OCI-LY1 (cell line): Measurements from ENCODE around the gene C4B.
"Not testable (repeated sequence)": the region's sequence is repeated elsewhere in the genome, so short reads cannot be mapped to it uniquely, and the experiment has no call there.

Source experiments
- EZH2 ChIP-seq: fragments of 200-600 bp; sonication (generic), shearing (Covaris generic); IDR thresholded peaks from 2 replicates; pipeline ENCODE4 v1.8.0; 2017; ENCODE audit warnings: borderline replicate concordance, mixed run types, mild to moderate bottlenecking, antibody characterized with exemption, low read length, moderate library complexity, mixed read lengths
- TF ChIP-seq, protein P1 (sequence below): fragments of 200-600 bp; sonication (generic), shearing (Covaris generic); IDR thresholded peaks from 2 replicates; pipeline ENCODE4 v1.5.1; 2017; ENCODE audit warnings: mild to moderate bottlenecking, antibody characterized with exemption, low read length, moderate library complexity, mixed read lengths

DNA sequence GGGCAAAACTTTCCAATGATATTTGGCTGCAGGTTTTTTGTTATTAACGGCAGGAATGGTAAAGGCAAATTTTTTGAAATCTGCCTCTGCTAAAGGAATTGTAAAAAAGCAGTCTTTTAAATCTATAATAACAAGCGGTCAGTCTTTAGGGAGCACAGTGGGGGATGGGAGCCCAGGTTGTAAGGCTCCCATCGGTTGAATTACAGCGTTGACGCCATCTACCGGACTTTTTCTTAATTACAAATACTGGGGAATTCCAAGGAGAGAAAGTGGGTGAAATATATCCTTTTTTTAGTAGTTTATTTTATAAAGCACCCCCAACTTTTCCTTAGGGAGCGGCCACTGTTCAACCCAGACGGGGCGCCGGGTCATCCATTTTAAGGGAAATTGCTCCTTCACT lies 7.5 kb downstream of the C4B start:
- TF ChIP-seq, protein P1, sequence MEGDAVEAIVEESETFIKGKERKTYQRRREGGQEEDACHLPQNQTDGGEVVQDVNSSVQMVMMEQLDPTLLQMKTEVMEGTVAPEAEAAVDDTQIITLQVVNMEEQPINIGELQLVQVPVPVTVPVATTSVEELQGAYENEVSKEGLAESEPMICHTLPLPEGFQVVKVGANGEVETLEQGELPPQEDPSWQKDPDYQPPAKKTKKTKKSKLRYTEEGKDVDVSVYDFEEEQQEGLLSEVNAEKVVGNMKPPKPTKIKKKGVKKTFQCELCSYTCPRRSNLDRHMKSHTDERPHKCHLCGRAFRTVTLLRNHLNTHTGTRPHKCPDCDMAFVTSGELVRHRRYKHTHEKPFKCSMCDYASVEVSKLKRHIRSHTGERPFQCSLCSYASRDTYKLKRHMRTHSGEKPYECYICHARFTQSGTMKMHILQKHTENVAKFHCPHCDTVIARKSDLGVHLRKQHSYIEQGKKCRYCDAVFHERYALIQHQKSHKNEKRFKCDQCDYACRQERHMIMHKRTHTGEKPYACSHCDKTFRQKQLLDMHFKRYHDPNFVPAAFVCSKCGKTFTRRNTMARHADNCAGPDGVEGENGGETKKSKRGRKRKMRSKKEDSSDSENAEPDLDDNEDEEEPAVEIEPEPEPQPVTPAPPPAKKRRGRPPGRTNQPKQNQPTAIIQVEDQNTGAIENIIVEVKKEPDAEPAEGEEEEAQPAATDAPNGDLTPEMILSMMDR = not testable (repeated sequence)
- TF ChIP-seq EZH2 = not testable (repeated sequence)
